ENCODE results near the gene RIMS1.

DNA sequence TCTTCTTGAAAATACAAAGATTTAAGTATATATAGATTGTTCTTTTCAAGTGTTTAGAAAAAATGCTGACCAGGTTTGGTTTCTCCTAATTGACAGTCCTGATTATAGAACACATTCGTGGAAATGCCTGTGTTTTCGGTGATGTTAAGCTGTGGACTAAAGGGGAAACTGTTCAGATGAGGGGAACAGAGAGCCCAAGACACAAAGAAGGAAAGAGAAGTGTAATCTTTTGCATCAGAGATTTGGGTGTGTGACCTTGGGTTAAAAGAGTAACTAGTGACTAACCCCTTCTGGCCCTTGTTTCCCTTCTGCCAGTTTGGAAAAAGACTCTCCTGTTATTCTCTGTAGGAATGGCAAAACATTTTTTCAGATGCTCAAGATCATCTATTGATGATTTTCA lies 331.3 kb downstream of the RIMS1 start:
- TF ChIP-seq, protein P1, sequence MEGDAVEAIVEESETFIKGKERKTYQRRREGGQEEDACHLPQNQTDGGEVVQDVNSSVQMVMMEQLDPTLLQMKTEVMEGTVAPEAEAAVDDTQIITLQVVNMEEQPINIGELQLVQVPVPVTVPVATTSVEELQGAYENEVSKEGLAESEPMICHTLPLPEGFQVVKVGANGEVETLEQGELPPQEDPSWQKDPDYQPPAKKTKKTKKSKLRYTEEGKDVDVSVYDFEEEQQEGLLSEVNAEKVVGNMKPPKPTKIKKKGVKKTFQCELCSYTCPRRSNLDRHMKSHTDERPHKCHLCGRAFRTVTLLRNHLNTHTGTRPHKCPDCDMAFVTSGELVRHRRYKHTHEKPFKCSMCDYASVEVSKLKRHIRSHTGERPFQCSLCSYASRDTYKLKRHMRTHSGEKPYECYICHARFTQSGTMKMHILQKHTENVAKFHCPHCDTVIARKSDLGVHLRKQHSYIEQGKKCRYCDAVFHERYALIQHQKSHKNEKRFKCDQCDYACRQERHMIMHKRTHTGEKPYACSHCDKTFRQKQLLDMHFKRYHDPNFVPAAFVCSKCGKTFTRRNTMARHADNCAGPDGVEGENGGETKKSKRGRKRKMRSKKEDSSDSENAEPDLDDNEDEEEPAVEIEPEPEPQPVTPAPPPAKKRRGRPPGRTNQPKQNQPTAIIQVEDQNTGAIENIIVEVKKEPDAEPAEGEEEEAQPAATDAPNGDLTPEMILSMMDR (IDR thresholded peaks at IDR 0.05; ENCODE audit: low read depth, low read length), result no peak
- TF ChIP-seq EZH2phosphoT487 (IDR thresholded peaks at IDR 0.05; ENCODE audit: low read depth), result no peak

Data from OCI-LY3 (cell line).